CD4-positive, alpha-beta T cell treated with Interferon alpha-2 for 1 hour (primary cell): ENCODE data around the gene MRGPRG.
"Not testable (repeated sequence)": the region's sequence is repeated elsewhere in the genome, so short reads cannot be mapped to it uniquely, and the experiment has no call there.

Experiments used
- DNase-seq, 2 donors: peaks; one replicate each; pipeline ENCODE4 v3.0.0-alpha.2; 2020 to 2022

Gene MRGPRG, protein sequence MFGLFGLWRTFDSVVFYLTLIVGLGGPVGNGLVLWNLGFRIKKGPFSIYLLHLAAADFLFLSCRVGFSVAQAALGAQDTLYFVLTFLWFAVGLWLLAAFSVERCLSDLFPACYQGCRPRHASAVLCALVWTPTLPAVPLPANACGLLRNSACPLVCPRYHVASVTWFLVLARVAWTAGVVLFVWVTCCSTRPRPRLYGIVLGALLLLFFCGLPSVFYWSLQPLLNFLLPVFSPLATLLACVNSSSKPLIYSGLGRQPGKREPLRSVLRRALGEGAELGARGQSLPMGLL

DNA sequence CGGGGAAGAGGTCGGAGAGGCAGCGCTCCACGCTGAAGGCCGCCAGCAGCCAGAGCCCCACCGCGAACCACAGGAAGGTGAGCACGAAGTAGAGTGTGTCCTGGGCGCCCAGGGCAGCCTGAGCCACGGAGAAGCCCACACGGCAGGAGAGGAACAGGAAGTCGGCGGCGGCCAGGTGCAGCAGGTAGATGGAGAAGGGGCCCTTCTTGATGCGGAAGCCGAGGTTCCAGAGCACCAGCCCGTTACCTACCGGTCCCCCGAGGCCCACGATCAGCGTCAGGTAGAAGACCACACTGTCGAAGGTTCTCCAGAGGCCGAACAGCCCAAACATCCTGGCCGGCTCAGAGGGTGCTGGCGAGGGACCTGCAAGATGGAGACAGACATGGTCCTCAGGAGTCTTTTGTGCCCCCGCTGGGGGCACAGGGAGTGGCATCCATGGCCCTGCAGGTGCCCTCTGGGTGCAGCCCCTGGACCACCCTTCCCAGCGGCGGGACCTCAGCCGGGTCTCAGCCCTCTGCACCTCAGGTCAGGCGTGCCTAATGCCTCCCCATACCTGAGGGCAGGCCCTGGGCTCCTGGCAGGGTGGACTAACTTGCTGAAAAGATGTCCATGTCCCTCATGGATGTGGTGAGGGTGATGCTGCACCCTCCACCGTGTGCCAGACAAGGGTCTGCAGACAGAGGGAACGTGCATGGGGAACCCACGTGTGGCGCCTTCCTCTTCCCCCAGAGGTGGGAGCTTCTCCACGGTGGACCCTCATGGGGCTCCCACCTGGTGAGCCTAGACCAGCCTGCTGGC lies at the start of gene MRGPRG:
TSS of gene MRGPRG (minus strand) at position 331 of the 798 bp plus-strand sequence. CDS start at position 331, 0 bp downstream.
- DNase-seq = no peak

DNA sequence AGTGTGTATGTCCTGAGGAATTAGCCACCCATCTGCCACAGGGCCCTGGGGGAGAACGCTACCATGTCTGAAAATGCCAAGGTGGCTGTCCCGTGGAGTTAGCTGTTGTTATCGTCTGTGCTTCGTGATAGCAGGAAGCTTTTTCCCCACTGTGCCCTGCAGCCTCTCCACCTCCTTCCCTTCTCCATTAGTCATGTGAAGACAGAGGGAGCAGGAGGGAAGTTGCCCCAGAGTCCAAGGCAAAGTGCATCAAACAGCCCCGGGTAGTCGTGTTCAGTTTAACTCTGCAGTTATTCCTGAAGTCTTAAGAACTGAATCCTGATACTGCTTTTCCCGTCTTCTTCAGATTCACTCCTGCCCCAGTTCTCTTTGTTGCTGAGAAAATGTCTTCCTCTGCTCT lies 43.9 kb upstream of the MRGPRG start:
- DNase-seq = not testable (repeated sequence)

DNA sequence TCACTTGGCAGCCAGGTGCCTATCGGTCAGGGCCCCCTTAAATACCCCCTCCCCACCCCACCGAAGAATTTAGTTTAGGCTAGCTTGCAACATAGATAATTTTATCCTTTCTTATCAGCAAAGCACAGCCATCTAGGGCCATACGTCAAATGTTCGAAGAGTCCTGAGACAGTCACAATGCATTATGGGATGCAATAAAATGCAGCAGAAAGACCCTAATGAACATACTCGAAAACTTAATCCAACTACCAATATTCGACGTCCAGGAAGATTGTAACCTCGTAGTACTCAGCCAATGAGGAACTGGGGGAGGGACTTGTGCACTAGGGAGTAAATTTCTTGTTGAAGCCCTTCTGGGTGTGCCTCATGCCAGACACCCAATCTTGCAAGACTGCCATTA lies 43.2 kb upstream of the MRGPRG start:
- not testable (repeated sequence) for DNase-seq

DNA sequence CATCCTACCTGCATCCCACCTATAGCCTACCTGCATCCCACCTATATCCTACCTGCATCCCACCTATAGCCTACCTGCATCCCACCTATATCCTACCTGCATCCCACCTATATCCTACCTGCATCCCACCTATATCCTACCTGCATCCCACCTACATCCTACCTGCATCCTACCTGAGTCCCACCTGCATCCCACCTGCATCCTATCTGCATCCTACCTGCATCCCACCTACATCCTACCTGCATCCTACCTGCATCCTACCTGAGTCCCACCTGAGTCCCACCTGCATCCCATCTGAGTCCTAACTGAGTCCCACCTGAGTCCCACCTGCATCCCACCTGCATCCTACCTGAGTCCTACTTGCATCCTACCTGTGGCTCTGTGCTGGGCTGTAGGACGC lies 38.9 kb upstream of the MRGPRG start:
- not testable (repeated sequence) for DNase-seq

DNA sequence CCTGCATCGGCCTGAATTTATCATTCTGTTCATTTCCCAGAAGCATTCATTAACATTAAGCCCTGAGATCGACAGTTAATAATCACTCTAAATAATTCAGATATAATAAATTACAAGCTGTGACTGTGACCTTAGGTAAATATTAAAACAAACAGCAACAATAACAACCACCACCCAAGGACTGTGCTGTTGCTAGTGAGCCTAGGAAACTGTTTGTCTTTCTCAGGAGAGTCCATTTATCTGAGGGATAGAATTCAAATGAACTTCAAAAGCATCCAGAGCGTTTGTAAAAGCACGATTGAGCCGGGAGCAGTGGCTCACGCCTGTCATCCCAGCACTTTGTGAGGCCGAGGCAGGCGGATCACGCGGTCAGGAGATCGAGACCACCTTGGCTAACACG lies 36.6 kb upstream of the MRGPRG start:
- not testable (repeated sequence) for DNase-seq

DNA sequence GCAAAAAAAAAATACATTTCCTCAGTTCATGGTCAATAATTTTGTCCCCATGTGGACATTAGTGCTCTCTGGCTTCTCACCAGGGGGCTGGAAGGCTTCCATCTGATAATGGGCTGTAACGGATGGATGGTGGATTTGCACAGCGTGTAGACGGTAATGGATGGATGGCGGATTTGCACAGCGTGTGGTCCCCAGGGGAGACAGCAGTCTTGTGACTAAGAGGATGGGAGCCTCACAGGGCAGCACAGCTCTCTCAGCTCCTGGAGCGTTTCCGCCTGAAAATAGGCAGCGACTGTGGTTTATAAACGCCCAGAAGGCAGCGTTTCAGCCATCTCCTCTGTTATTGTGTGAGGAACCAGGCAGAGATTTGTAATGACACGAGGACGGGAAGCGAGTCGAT lies 36.2 kb upstream of the MRGPRG start:
- DNase-seq = not testable (repeated sequence)

DNA sequence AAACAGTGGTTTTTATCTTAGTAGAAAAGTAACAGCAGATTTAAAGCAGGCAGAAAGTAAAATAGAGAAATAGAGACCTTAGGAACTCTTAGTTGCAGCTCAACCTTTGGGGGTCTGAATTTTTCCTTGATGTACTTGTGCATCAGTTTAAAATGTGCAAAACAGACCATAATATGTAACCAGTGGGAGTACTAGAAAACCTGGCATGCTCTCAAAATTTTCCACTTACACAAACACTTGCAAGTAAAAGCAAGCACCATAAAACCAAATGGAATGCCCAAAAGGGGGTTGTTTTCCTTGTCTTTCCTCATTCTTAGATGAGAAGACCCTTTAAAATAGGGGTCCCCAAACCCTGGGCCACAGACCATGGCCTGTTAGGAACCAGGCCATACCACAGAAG lies 26.5 kb upstream of the MRGPRG start:
- no peak for DNase-seq

DNA sequence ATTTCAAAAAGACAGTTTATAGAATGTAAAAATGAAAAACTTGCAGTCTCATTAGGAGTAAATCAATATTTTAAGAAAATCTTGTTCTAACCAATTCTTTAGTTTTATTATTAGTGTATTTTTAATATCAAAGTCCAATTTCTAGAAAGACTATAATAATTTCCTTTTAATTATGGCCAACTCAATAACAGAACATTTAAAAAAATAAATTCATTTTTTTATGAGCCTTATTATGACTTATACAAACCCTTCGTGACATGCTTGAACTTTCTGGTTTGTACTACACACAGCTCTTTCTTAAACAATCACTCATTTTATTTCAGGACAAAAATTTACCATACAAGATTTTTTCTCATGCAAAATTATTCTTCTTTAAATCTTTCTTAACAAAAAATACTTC lies 25.3 kb upstream of the MRGPRG start:
- no peak for DNase-seq

DNA sequence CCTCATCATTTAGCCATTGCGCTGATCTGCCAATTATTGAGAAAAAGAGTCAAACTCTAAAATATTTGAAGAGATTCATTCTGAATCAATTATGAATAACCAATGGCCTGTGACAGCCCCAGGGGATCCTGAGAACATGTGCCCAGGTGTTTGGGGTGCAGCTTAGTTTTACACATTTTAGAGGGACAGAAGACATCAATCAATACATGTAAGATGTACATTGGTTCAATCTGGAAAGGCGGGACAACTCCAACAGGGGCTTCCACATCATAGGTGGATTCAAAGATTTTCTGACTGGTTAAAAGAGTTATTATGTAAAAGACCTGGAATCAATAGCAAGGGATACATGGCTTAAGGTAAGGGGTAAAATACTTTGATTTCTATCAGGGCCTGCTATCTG lies 18.5 kb upstream of the MRGPRG start:
- no peak for DNase-seq

DNA sequence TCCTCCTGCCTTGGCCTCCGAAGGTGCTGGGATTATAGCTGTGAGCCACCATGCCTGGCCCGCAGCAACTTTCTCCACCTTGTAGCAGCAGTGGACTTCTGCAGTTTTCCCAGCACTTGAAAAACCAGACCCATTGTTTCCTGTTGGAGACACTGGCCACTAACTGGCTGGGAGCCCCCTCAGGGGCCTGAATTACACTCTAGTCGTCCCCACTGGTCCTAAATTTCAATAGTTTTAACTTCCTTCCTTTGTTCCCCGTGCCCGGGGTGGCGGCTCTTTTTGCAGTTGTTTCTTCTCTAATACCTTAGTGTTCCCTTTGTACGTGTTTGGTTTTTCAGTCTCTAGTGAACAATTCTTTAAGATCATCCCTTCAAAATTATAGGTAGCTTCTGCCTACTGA lies 16.2 kb upstream of the MRGPRG start:
- DNase-seq = no peak

DNA sequence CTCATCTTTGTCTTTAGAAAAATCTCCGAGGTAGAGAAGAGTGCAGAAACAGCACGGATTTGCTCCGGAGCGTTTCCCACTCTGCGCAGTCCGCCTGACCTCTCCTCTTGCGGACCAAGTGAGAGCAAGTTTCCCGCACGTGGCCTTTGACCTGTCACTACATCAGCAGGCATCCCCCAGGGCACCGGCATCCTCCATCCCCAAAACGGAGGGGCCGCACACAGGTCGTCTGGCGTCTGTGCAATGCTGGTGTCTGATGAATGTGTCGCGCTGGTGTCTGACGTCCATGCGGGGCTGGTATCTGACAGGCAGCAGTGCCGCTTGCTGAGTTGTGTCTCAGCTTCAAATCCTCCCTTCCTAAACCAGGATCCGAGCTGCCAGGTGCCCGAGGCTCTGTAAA lies 14.3 kb upstream of the MRGPRG start:
- DNase-seq = no peak

DNA sequence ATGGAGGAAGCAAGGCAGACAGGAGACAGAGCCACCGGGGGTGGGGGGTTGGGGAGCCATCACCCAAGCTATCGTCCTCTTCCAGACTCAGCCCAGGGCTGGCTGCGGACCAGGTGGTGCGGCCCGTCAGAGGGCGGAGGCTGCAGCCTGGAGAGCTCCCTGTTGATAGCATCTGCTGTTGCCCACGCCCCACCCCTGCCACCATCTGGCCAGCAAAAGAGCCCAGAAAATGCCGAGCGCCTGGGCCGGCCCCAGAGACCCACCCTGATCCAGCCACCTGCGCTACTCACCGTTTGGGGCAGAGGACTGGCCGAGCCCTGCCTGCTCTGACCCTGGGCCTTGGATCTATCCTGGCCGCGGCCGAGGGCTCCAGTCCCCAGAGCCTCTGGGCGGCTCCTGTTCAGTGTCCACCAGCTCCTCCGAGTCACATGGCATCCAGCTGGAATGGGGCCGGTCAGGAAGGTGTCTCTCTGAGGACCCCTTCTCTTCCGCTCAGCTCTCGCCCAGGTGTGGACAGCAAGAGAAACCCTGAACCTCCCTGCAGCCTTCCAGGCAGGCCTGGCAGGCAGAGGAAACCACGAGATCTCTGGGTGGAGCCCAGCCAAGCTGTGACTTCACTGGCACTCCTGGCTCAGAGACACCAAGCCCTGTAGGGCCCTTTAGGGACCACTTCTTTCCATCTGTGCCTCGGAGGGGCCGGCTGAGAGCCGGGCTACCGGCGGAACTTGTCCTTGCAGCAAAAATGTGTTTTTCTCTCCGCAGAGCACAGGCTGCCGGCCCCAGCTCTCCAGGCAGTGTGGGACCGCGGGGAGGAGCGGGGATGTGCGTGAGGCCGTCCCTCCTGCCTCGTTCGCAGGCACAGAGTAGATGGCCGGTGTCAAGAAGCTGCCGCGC lies 13.5 kb upstream of the MRGPRG start, which contains the start of gene MRGPRE:
TSS of gene MRGPRE (minus strand) at position 567 of the 894 bp plus-strand sequence. CDS start 3,618 bp downstream, outside the sequence.
- DNase-seq = no peak

DNA sequence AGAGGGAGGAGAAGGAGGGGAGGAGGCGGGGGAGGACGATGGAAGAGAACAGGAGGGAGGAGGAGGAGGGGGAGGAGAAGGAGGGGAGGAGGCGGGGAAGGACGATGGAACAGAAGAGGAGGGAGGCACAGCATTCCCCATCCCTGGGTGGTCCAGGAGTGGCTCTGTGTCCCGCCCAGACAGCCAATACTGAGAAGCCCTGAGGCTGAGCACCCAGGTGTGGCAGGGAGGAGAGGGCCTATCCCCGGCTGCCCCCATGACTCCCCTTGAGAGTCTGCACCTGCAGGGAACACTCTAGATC lies 12.9 kb upstream of the MRGPRG start:
- DNase-seq = no peak

DNA sequence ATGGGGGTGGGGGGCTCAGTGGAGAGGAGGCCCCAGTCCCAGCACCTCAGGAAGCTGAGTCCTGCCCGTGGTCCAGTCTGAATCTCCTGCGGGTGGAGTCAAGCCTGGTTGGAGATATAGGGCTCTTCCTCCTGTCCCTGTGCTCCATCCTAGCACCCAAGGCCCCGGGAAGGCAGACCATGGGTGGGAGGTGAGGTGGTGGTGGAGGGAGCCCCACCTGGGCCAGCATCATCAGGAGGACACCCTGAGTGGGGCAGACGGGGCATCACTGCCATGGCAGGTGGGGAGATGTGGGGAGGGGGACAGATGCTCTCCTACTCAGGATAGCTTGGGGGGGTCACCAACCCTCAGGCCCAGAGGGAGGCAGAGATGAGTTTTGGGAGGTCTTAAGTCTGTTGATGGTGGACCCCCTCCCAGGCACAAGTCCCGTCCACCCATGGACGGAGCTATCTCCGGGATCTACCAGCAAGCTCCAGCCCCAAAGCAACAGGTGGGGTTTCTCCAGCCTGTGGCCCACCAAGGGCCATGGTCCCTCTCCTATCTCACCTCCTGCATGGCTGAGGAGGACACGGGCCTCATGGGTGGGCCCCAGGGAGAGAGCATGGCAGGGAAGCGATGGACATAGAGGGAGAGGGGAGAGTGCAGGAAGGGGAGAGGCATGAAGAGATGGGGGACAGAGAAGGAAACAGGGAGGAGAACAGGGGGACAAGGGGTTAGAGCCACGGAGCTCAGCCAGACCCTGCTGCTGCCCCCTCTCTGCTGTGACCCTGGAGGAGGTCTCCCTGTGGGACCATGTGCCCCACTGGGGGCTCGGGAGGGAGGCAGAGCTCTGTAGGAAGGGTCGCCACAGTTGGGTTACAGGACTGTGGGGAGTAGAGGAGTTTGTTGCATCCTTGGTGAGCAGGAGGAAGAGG lies 12.3 kb upstream of the MRGPRG start:
- DNase-seq = no peak

DNA sequence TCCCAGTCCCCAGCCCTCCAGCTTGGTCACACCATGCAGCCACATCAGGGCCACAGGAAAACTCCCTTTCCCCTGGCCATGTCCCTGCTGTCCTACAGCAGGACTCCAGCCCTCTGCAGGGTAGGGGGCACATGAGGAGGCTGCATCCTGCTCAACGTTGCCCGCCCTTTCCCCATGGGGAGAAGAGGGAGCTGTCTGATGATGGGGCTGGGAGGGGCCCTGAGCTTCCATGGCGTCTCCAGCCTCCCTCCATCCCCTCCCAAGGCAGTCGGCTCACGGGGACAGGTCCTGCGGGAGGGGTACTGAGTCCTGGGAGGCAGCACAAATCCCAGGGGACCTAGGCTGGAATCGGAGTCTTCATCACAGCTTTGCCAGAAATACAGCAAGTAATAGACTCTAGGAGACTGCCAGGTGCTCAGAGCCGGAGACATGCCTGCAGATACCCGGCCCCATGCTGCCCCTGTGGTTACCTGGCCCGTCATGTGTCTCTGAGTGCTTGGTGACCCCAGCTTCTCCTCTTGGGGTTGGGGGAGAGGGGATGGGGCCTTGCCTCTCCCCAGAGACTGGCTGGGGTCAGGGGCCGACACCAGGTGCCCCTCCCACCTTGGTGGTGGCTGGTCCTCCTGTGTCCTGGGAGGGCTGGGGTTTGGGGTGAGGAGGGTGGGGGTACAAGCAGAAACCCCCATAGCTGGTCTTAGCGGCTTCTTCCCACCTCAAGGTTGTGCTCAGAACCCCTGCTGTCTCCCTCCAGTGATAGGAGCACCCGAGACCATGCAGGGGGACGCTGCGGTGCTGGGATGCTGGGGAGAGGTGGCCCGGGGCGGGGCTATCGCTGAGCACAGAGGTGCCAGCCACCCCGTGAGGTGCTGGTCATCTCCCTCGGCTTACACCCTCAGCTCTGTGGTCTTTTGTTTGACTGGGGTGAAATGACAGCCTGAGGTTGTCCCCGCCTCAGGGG lies 11.3 kb upstream of the MRGPRG start:
- DNase-seq = no peak

DNA sequence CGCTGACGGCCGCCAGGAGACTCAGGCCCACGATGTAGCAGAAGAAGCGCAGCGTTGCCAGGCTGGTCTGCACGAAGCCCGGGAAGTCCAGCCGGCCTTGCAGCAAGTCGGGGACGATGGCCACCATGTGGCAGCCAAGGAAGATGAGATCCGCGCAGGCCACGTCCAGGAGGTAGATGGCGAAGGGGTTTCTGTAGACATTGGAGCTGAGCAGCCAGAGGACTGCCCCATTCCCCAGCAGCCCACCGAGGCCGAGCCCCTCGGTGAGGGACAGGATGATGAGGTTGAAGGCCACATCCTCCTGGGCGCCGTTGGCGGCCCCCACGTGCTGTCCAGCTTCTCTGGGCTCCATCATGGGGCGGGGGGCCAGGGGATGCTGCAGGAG lies 9.8 kb upstream of the MRGPRG start:
- no peak for DNase-seq

DNA sequence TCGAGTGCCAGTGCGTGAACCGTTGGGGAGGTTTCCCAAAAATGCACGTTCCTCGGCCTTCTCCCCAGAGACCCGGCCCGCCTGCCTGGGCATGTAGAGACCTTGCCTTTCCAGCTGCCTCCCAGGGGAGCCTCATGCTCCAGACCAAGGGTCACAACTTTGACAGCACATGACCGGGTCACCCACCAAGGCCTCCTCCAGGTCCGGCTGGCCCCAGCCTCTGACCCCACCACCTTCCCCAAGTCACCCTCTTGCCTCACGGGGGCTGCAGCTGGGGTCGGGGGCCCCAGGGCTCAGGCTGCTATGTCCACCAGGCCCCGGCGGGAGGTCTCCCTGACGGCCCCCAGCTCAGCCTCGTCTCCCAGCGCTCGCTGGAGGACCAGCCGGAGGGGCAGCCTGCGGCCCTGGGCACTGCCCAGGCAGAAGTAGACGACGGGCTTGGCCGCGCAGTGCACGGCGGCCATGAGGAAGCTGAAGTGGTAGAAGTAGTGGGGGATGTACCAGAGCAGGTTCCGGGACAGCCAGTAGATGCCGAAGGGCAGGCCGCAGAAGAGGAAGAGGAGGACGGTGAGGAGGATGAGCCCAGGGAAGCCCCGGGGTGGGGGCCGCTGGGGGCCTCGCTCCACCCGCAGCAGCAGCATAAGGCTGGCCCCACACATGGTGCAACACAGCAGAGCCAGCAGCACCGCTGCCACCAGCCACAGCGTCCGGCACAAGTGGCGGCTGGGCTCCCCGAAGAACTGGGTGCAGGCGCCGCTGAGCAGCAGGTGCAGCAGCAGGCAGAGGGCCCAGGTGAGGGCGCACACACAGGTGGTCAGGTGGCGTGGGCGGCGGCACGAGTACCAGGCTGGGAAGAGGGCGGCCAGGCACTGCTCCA lies 9.2 kb upstream of the MRGPRG start:
- DNase-seq = no peak

DNA sequence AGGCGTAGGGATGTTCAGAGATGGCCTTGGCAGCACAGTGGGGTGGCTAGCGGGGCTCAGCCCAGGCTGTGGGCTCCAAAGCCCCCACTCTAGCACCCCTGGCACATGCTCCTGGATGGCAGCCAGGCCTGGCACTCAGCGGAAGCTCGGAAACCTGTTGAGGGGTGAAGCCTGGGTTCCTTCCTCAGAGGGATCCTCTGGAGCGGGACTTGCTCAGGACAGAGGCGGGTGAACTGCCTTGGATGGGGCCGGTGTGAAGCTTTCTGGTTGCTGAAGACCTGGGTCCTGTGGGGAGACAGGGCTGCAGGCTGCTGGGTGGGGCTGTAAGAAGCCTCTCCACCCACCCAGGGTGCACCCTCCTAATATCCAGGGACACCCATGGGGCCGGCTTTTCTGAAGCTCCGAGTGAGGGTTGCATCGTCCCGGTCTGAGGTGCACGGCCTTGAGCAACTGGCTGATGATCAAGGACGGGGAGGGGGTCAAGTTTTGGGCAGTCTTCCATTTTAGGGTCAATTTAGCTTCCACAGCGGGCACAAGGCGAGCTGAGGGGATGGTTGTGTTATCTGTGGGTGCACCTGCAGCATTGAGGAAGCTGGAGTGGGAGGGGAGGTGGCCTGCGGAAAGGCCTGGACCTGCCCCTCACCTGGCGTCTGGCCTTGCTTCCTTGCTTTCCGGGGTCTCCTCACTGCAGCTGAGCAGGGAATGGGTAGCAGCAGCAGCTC lies 8.4 kb upstream of the MRGPRG start:
- DNase-seq = no peak
